GM12878 (cell line): ENCODE data around the gene SOCS6. TPM values are rescaled to one million over a fixed set of nuclear protein-coding genes. Genes with fewer than 3 reads are reported as not detected.

Source experiments
- ATAC-seq: fragments of 200-7000 bp; cut with Tn5 transposase; 3 replicates; pipeline ENCODE4 v1.9.1; 2020; ENCODE audit warnings: mild to moderate bottlenecking, moderate library complexity
- BruUV-seq: library from RNA; stranded (reverse); fragments of 400-500 nt; replicated peaks from 2 replicates; lab custom pipeline; 2021; lab: Mats Ljungman, UMichigan
- CTCF ChIA-PET: fragments of 300-600 bp; sonication (Branson Sonifier 250); formaldehyde crosslinking; extraction: SDS; loops from one replicate; lab custom pipeline; 2021; ENCODE audit warnings: inconsistent platforms; lab: Yijun Ruan, JAX
- POLR2A ChIA-PET: fragments of 350-600 bp; formaldehyde crosslinking; extraction: SDS; loops from one replicate; lab custom pipeline; 2021; ENCODE audit warnings: inconsistent platforms; lab: Charles Lee
- RAD21 ChIA-PET: fragments of 300-600 bp; sonication (Branson Sonifier 250); formaldehyde crosslinking; loops from one replicate; lab custom pipeline; 2023; ENCODE audit warnings: antibody characterized with exemption; ENCODE audit not compliant: unreplicated experiment; lab: Charles Lee
- SMC1A ChIA-PET: fragments of 300-600 bp; sonication (Branson Sonifier 250); formaldehyde crosslinking; loops from one replicate; lab custom pipeline; 2023; ENCODE audit not compliant: unreplicated experiment, uncharacterized antibody; lab: Charles Lee
- DNase-seq: peaks from one replicate; pipeline ENCODE4 v3.0.0-alpha.2; 2011; ENCODE audit warnings: low read depth, low spot score
- FAIRE-seq: peaks from 3 replicates; lab custom pipeline; 2011; peaks lifted over from hg19 to GRCh38; lab: Jason Lieb, UNC
- H2AFZ ChIP-seq: 2 replicates; pipeline ENCODE4 v1.6.0; 2011; ENCODE audit warnings: low read depth, low read length, control low read depth; ENCODE audit not compliant: control insufficient read depth
- H3K27ac ChIP-seq: 2 replicates; pipeline ENCODE4 v1.5.1; 2011; ENCODE audit warnings: control low read depth; ENCODE audit not compliant: control insufficient read depth, insufficient read depth
- H3K27me3 ChIP-seq, 2 experiments: replicated peaks in 1 of 2; 2 replicates each; pipeline versions ENCODE4 v1.6.0 to v1.6.1; 2011; ENCODE audit warnings: low read length in 1 of 2; ENCODE audit not compliant: control insufficient read depth in 2 of 2, insufficient read depth in 2 of 2
- H3K36me3 ChIP-seq, 2 experiments: 2 replicates each; pipeline ENCODE4 v1.5.1; 2011; ENCODE audit warnings: low read length in 1 of 2; ENCODE audit not compliant: control insufficient read depth in 2 of 2, insufficient read depth in 2 of 2
- H3K4me1 ChIP-seq: 2 replicates; pipeline ENCODE4 v1.6.1; 2011; ENCODE audit warnings: mild to moderate bottlenecking, low read length, moderate library complexity, mixed read lengths; ENCODE audit not compliant: control insufficient read depth, insufficient read depth
- H3K4me2 ChIP-seq: 2 replicates; pipeline ENCODE4 v1.6.0; 2011; ENCODE audit warnings: control low read depth; ENCODE audit not compliant: control insufficient read depth, insufficient read depth
- H3K4me3 ChIP-seq: fragments of 200-600 bp; sonication (generic); 2 replicates; pipeline ENCODE4 v1.5.1; 2016
- H3K79me2 ChIP-seq: 2 replicates; pipeline ENCODE4 v1.6.0; 2011; ENCODE audit warnings: low read length; ENCODE audit not compliant: control insufficient read depth, insufficient read depth
- H3K9ac ChIP-seq: 2 replicates; pipeline ENCODE4 v1.8.0; 2011; ENCODE audit warnings: low read length, control low read depth, mixed read lengths; ENCODE audit not compliant: control insufficient read depth, insufficient read depth
- H3K9me3 ChIP-seq: replicated peaks from 3 replicates; pipeline ENCODE4 v1.5.1; 2011; ENCODE audit warnings: mild to moderate bottlenecking, low read length; ENCODE audit not compliant: control insufficient read depth, insufficient read depth
- H4K20me1 ChIP-seq: 2 replicates; pipeline ENCODE4 v1.6.0; 2011; ENCODE audit not compliant: control insufficient read depth, insufficient read depth
- ATF7 ChIP-seq: fragments of 450-650 bp; IDR thresholded peaks from 2 replicates; pipeline ENCODE4 v1.6.1; 2016; ENCODE audit warnings: low read depth, mild to moderate bottlenecking
- CEBPZ ChIP-seq: fragments of 150-350 bp; IDR thresholded peaks from 2 replicates; pipeline ENCODE4 v1.6.1; 2016; ENCODE audit warnings: low read depth, low read length
- GABPA ChIP-seq: IDR thresholded peaks from 2 replicates; pipeline ENCODE4 v1.6.1; 2014; ENCODE audit warnings: antibody characterized with exemption, low read depth, mild to moderate bottlenecking, inconsistent platforms
- WRNIP1 ChIP-seq: IDR thresholded peaks from 2 replicates; pipeline ENCODE4 v1.6.1; 2011; ENCODE audit warnings: low read depth, low read length, improper control_type of control experiment, borderline replicate concordance
- WGBS: methylation state at CpG from one replicate; pipeline ENCODE4 v1.1.6; 2016; ENCODE audit warnings: low lambda C conversion rate; ENCODE audit not compliant: insufficient replicate concordance, insufficient coverage; ENCODE audit errors: missing lambda C conversion rate; 5-methylcytosine and 5-hydroxymethylcytosine counted together
- in situ Hi-C: fragments of 300-500 bp; cut with MboI; formaldehyde crosslinking; loops from 9 replicates; pipeline ENCODE4 v1.14.3; 2018; ENCODE audit warnings: mixed read lengths
- intact Hi-C: fragments of 100-400 bp; cut with micrococcal nuclease; formaldehyde crosslinking; loops from one replicate; pipeline ENCODE4 v1.14.2; 2022; ENCODE audit not compliant: unreplicated experiment
- polyA plus RNA-seq, 11 experiments: library from polyadenylated mRNA; depleted of rRNA in 4 of 11; unstranded in 6 of 11; stranded (reverse) in 5 of 11; fragments of >200 nt; fragmentation: Nextera tagmentation in 4 of 11; fragmentation: Illumina TruSeq in 1 of 11; extraction: Ambion mirVana in 4 of 11; extraction: Trizol in 1 of 11; gene quantifications; 1 replicate in 1 of 11; 2 replicates in 10 of 11; pipeline versions ENCODE4 v1.2.1 to v1.2.3, GENCODE V29; 2011 to 2016; ENCODE audit warnings: inconsistent platforms in 2 of 11, missing spikeins in 2 of 11, low read depth in 1 of 11
- total RNA-seq, 4 experiments: library from RNA; depleted of rRNA in 3 of 4; stranded (reverse); fragments of >200 nt in 3 of 4; fragmentation: Illumina TruSeq in 1 of 4; extraction: Trizol in 1 of 4; gene quantifications; 2 replicates each; pipeline versions ENCODE4 v1.2.1 to v1.2.3, GENCODE V29; 2013 to 2021

Gene SOCS6
- total and polyA plus RNA-seq, 10 of the 15 experiments (the other 5 are each of a cell fraction or from before 2014, with no cell fraction given): 1.6 to 6.1 (median 4.1) TPM

- H3K27ac ChIP-seq: no peak overlapping the region
- no peak overlapping the region for H3K9ac ChIP-seq
- no peak overlapping the region for H3K4me2 ChIP-seq
- ChIA-PET POLR2A (no interaction called here), SMC1A (interaction anchor here (1.4 kb wide), 1 partner anchor 26 kb away, joined by 3 read pairs; no protein-coding TSS in a partner anchor), CTCF (no interaction called here), RAD21 (no interaction called here)
- H3K79me2 ChIP-seq: peaks cover 44% of the 10 kb centered on the region
- 85% methylated on average over 5 of the region's 5 CpGs for WGBS
- H2AFZ ChIP-seq: no peak overlapping the region
- FAIRE-seq: no peak
- no peaks in the 10 kb centered on the region for H3K36me3 ChIP-seq
- peaks cover 5% of the 10 kb centered on the region for H3K4me1 ChIP-seq
- no peaks in the 10 kb centered on the region for H3K27me3 ChIP-seq
- no peaks in the 10 kb centered on the region for H3K9me3 ChIP-seq
- TF ChIP-seq ATF7 (no peak), GABPA (no peak), WRNIP1 (no peak), CEBPZ (no peak)
- TF ChIP-seq, all 136 proteins: peak for 0
- in situ Hi-C loops: no loop called here
- no peak overlapping the region for H3K4me3 ChIP-seq
- intact Hi-C loops: loop anchor here (5.0 kb wide), 1 partner anchor 332 kb away; no protein-coding TSS in a partner anchor
- BruUV-seq: no TSS peak
- DNase-seq (no peak), ATAC-seq (no peak)
- peaks cover 4% of the 10 kb centered on the region; the same call in 1 of the 2 replicates for H4K20me1 ChIP-seq
These were observed 5.8 kb downstream of the SOCS6 start for GRCh38 chr18:70294471-70295191.
